C1 segment of cervical spinal cord (tissue), 14 donors: Measurements from ENCODE around the gene COL5A2.

Experiments used
- DNase-seq, 14 donors: peaks; one replicate each; lab custom pipeline; 2025; lab: John Stamatoyannopoulos, UW

The COL5A2 gene

DNA sequence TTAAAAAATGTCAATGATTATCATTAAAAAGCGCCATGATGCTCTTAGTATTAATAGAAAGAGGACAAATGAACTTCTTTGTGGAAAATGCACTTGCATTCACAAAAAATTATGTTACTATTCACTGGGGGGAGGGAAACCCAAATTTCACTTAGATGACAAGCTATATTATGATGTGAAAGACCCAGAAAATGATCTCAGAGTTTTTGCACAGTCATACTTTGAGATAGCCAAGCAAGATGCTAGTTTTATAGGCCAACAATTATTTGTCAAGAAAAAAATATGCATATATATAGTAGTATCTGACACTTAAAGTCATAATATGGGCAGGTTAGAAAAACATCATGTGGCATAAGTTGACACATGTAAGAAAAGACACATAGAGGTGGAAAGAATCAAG is 31.6 kb downstream of the COL5A2 start:
- no peak for DNase-seq

GRCh38 chr2:189147361-189147760 is 32.2 kb downstream of the COL5A2 start:
- no peak for DNase-seq

GRCh38 chr2:189146553-189146952 is 33.0 kb downstream of the COL5A2 start:
- DNase-seq: no peak

DNA sequence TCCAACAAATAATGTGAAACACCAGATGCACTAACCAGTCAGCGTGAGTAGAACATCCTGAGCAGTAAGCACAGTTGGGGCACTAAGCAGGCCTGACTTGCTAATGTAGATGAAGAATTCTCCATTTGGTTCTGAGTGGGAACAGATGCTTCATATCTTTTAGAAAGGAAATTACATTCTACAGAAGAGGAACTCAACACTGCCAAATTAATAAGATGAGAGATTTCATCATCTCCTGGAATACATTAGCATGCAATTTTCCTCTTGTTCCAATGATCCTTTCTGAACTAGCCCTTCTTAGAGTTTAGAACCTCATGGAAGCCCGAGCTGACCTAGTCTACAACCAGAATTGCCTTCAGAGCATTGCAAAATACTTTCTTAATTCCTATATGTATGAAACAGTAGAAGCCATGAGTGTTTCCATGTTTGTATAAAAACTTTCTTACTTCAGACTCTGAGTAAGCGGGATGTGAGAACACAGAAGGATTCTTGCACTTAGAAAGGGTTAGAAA is 34.8 kb downstream of the COL5A2 start:
- no peak for DNase-seq

GRCh38 chr2:189143925-189144324 is 35.6 kb downstream of the COL5A2 start:
- DNase-seq: no peak

- no peak for DNase-seq
Observed at GRCh38 chr2:189142893-189143759, 36.4 kb downstream of the COL5A2 start.

GRCh38 chr2:189138800-189139199 is 40.8 kb downstream of the COL5A2 start:
- DNase-seq: no peak

DNA sequence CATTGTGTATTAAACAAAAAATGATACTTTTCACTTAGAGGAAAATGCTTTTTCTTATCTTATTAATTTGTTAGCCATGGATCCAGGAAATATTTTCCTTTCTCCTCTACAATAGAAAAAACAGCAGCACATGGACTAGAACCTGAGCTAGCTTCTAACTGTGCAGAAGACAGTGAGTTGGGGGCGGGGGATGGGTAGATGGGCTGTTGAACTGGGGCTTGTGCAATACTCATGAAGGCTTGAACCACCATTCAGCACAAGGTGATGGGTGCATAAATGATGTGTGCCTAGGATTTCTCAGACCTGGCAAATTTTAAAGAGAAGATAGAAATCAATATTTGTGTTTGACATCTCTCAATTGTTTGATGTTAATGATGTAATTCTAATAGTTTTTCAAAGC is 42.0 kb downstream of the COL5A2 start:
- no peak for DNase-seq

- DNase-seq: no peak
Observed at GRCh38 chr2:189134485-189134884, 45.1 kb downstream of the COL5A2 start.

GRCh38 chr2:189131991-189132390 is 47.6 kb downstream of the COL5A2 start:
- DNase-seq: no peak

DNA sequence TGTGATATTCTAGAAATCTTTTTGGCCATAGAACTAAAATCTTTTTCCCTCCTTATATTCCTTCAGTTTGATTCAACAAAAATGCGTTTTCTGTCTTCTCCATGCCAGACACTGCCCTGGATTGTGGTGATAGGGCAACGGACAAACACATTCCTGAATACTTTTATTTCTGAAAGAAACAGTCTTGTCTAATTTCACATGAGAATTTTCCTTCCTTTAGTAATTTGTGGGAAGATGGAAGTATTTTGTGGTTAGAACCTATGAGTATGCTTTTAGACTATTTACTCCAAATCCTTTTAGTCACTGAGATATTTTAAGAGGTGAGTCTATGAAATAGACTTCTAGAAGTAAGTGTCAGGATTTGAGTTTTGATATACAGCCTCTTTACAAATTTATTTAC is 49.6 kb downstream of the COL5A2 start:
- no peak for DNase-seq

- no peak for DNase-seq
Observed at GRCh38 chr2:189128970-189129369, 50.6 kb downstream of the COL5A2 start.

DNA sequence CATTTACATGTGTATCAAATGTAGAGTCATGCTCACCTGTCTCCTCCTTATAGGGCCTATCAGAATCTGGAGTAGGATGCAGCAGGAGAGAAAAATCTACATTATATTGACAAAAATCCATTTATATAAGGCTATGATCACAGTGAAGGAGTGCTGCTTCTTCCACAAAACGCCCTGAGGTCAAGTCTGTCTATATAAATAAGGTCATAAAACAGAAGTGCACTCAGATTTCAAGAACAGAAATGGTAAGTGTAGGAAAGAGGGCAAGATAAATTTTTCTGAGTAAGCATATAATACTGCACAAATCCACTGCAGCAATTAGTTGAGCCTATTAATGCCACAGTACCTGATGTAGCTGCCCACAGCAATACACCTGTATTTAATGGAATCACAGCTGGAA is 51.8 kb downstream of the COL5A2 start:
- no peak for DNase-seq

- no peak for DNase-seq
Observed at GRCh38 chr2:189125195-189125594, 54.4 kb downstream of the COL5A2 start.

GRCh38 chr2:189124175-189124574 is 55.4 kb downstream of the COL5A2 start:
- no peak for DNase-seq

- DNase-seq: no peak
Observed at GRCh38 chr2:189118386-189118785, 61.2 kb downstream of the COL5A2 start.

GRCh38 chr2:189116979-189117378 is 62.6 kb downstream of the COL5A2 start:
- DNase-seq: no peak

DNA sequence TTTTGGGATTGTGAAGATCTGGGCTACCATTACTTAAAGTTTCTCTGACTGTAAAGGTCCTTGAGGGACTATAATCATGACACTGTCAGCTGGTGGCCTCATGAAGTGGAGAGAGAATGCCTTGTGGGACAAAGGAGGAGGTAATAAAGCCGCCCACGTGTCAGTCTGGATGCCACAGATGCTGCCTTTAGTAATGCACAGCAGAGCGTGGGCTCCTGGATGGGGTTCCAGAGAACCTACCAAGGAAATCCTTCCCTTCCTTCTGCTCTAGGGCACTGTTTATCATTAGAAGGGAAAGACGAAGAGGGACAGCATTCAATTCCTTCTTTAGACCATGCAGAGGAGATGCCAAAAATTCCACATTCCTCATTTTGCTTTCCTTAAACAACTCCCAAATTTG is 63.5 kb downstream of the COL5A2 start:
- DNase-seq: no peak

DNA sequence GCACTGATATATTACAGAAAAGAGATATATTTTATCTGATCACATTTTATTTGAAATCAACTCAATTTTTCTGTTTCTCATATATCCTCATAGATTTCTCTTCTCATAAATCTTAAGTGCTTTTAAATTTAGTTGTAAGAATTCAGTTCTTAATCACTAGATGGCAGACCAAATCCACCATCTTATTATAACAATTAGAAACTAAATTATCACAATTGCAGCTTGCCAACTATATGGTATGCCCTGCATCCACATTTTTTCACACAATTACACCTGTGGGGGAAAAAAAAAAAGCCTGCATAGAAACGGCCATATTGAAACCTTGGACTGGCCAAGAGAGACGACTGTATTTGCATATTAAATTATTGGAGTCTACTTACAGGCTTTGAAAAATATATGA is 64.4 kb downstream of the COL5A2 start:
- no peak for DNase-seq

GRCh38 chr2:189113963-189114362 is 65.6 kb downstream of the COL5A2 start:
- DNase-seq: no peak

DNA sequence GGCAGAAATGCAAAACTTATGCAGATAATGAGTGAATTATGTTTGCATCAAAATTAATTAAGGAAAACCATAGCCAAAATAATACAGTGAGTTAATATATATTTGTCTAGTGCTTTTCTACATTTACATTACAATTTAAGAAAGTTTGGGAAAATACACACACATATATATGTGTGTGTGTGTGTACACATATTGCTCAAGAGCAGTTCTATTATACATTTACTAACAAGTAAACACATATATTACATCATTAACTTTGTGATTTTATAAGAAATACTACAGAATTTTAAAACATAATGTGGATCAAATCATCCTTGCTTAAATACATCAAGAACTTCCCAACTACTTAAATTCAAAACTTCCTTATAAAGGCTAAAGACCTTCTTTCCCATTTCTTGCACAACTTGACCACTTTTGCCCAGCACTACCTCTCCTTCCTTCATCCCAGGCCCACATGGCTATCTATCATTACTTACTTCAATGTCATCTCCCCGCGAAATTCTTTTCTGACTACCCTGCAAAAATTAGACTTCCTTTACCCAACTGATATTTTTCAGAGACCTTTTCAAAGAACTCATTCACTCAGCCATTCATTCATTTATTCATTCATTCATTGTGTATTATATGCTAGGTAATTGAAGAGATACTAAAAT is 68.4 kb downstream of the COL5A2 start:
- DNase-seq: no peak

DNA sequence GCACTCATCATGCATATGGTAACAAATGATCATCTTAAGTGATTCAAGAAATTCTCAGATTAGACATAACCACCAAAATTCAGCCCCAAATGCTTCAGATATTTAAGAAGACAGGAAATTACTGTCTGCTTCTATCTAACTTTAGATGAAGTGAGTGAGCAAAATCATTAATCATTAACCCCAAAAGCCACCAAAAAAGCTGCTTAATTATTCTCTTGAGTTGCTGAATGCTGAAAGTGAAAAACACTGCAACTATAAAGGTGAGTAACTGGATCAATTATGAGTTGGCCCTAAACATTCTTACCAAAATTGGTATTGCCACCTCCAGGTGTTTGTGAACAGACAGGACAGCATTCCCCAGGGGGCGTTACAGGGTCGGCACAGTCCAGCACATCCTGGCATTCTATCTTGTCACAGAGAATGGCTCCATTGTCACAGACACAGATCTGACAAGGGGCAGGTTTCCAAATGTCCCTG is 69.6 kb downstream of the COL5A2 start:
- no peak for DNase-seq

DNA sequence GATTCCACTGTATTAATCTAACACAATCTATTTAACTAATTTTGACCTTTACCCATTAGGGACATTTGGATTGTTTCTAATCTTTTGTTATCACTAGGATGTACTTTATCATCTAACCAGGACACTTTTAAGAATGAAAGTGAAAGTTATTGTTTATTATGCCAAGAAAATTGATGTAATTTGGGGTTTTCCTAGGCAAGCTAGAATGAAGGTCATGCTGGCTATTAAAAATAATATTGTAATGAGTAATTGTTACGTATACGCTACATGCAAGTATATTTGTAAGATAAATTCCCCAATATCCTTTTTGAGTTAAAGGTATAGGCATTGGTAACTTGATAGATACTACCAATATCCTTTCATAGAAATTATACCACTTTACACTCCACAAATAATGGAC is 74.6 kb downstream of the COL5A2 start:
- no peak for DNase-seq
